Panc1 (cell line): ENCODE results near the gene ADGRG3. TPM values are rescaled to one million over a fixed set of nuclear protein-coding genes. Genes with fewer than 3 reads are reported as not detected.

Experiments used
- ATAC-seq: fragments of 200-7000 bp; cut with Tn5 transposase; 2 replicates; pipeline ENCODE4 v1.9.1; 2020; ENCODE audit warnings: mild to moderate bottlenecking, moderate library complexity
- BruUV-seq: library from RNA; stranded (reverse); fragments of 400-500 nt; replicated peaks from 2 replicates; lab custom pipeline; 2021; lab: Mats Ljungman, UMichigan
- CTCF ChIA-PET: fragments of 300-600 bp; sonication (Branson Sonifier 250); formaldehyde crosslinking; loops from one replicate; lab custom pipeline; 2022; ENCODE audit warnings: antibody characterized with exemption; lab: Charles Lee
- POLR2A ChIA-PET: fragments of 300-600 bp; sonication (Branson Sonifier 250); formaldehyde crosslinking; loops from one replicate; lab custom pipeline; 2022; ENCODE audit warnings: antibody characterized with exemption; lab: Charles Lee
- DNase-seq: peaks from one replicate; pipeline ENCODE4 v3.0.0-alpha.2; 2010; ENCODE audit warnings: low read depth, low spot score
- H3K27ac ChIP-seq: 2 replicates; pipeline ENCODE4 v1.5.1; 2011; ENCODE audit warnings: mild to moderate bottlenecking, low read length, inconsistent platforms
- H3K27me3 ChIP-seq: fragments of 200-500 bp; sonication (Bioruptor generic); 2 replicates; pipeline ENCODE4 v1.6.0; 2014; ENCODE audit warnings: low read length, inconsistent platforms; ENCODE audit not compliant: control insufficient read depth, insufficient read depth
- H3K36me3 ChIP-seq: fragments of 200-500 bp; sonication (Bioruptor generic); 2 replicates; pipeline ENCODE4 v1.5.1; 2014; ENCODE audit warnings: inconsistent platforms, mild to moderate bottlenecking, low read length, moderate library complexity; ENCODE audit not compliant: control insufficient read depth, insufficient read depth
- H3K4me1 ChIP-seq: 2 replicates; pipeline ENCODE4 v1.5.1; 2011; ENCODE audit warnings: inconsistent platforms, mild to moderate bottlenecking, low read length, moderate library complexity; ENCODE audit not compliant: control insufficient read depth, insufficient read depth
- H3K4me3 ChIP-seq, 2 experiments: 2 replicates each; pipeline ENCODE4 v1.5.1; 2011 to 2012; ENCODE audit warnings: low read depth in 2 of 2, low read length in 2 of 2, mild to moderate bottlenecking in 2 of 2, inconsistent platforms in 1 of 2, moderate library complexity in 1 of 2
- H3K9me3 ChIP-seq: fragments of 200-500 bp; sonication (Bioruptor generic); 2 replicates; pipeline ENCODE4 v1.5.1; 2014; ENCODE audit warnings: low read depth, mild to moderate bottlenecking, inconsistent platforms, low read length, moderate library complexity; ENCODE audit not compliant: control insufficient read depth, insufficient read depth
- CTCF ChIP-seq: fragments of 450-650 bp; IDR thresholded peaks from 2 replicates; pipeline ENCODE4 v1.5.1; 2017; ENCODE audit warnings: mild to moderate bottlenecking
- POLR2AphosphoS5 ChIP-seq: IDR thresholded peaks from 2 replicates; pipeline ENCODE4 v1.6.1; 2012; ENCODE audit warnings: mild to moderate bottlenecking, low read depth, low read length, moderate library complexity
- REST ChIP-seq, 2 experiments: IDR thresholded peaks; 2 replicates each; pipeline ENCODE4 v1.6.1; 2011 to 2012; ENCODE audit warnings: low read depth in 2 of 2, control low read depth in 1 of 2, low read length in 1 of 2, mild to moderate bottlenecking in 1 of 2, moderate library complexity in 1 of 2; ENCODE audit not compliant: insufficient read depth in 1 of 2
- SIN3A ChIP-seq: IDR thresholded peaks from 2 replicates; pipeline ENCODE4 v1.6.1; 2012; ENCODE audit warnings: low read depth, mild to moderate bottlenecking, low read length, moderate library complexity, borderline replicate concordance; ENCODE audit not compliant: insufficient read depth
- TCF7L2 ChIP-seq: IDR thresholded peaks from 2 replicates; pipeline ENCODE4 v1.6.1; 2011; ENCODE audit warnings: mild to moderate bottlenecking, low read depth, low read length, inconsistent platforms
- in situ Hi-C: cut with HindIII; loops from 2 replicates; pipeline ENCODE4 v1.10.0; 2016; ENCODE audit warnings: low sequenced_read_pairs, low pct_unique_long_range_greater_than_20kb
- intact Hi-C: fragments of 100-400 bp; cut with micrococcal nuclease; formaldehyde crosslinking; loops from one replicate; pipeline ENCODE4 v1.10.0; 2022; ENCODE audit not compliant: unreplicated experiment
- total RNA-seq: library from RNA; stranded (reverse); gene quantifications from one replicate; pipeline ENCODE4 v1.2.1, GENCODE V29; 2021; ENCODE audit not compliant: unreplicated experiment

Gene ADGRG3
- total RNA-seq, 1 experiment from 2014 or later: not detected

- DNase-seq: no peak
- BruUV-seq: no TSS peak
- in situ Hi-C loops: no loop called here
- Histone ChIP-seq H3K4me3 (no peak overlapping the region), H3K27me3 (no peaks in the 10 kb centered on the region), H3K9me3 (no peaks in the 10 kb centered on the region), H3K36me3 (no peaks in the 10 kb centered on the region), H3K27ac (no peak overlapping the region), H3K4me1 (no peaks in the 10 kb centered on the region)
- ATAC-seq: no peak
- no peak for TF ChIP-seq TCF7L2
- TF ChIP-seq SIN3A: no peak
- TF ChIP-seq CTCF: no peak
- TF ChIP-seq POLR2AphosphoS5: no peak
- TF ChIP-seq REST (IDR thresholded peaks at IDR 0.05; ENCODE audit: insufficient read depth in 1 of 2, low read depth in 2 of 2, low read length in 1 of 2): no peak
- ChIA-PET POLR2A (no interaction called here), CTCF (no interaction called here)
- intact Hi-C loops: no loop called here
Observed at GRCh38 chr16:57698812-57699405, 30.8 kb downstream of the ADGRG3 start.

GRCh38 chr16:57699481-57699880, 31.4 kb downstream of the ADGRG3 start:
- DNase-seq (no peak), ATAC-seq (no peak)
- no peaks in the 10 kb centered on the region for H3K36me3 ChIP-seq
- no peak overlapping the region for H3K27ac ChIP-seq
- no peaks in the 10 kb centered on the region for H3K9me3 ChIP-seq
- BruUV-seq: no TSS peak
- no peak overlapping the region for H3K4me3 ChIP-seq
- in situ Hi-C loops (no loop called here), intact Hi-C loops (no loop called here)
- no peaks in the 10 kb centered on the region for H3K4me1 ChIP-seq
- ChIA-PET CTCF (no interaction called here), POLR2A (no interaction called here)
- no peaks in the 10 kb centered on the region for H3K27me3 ChIP-seq
- TF ChIP-seq REST (IDR thresholded peaks at IDR 0.05; ENCODE audit: insufficient read depth in 1 of 2, low read depth in 2 of 2, low read length in 1 of 2) (no peak), SIN3A (no peak), TCF7L2 (no peak), POLR2AphosphoS5 (no peak), CTCF (no peak)
